Astrocyte (in vitro differentiated cells and primary cell): Measurements from ENCODE around the gene HIRA. TPM values are rescaled to one million over a fixed set of nuclear protein-coding genes. Genes with fewer than 3 reads are reported as not detected.

ENCODE experiments used
- DNase-seq: peaks from one replicate; pipeline ENCODE4 v3.0.0-alpha.2; 2010; ENCODE audit warnings: low read depth
- FAIRE-seq: peaks from 2 replicates; lab custom pipeline; 2011; peaks lifted over from hg19 to GRCh38; lab: Jason Lieb, UNC
- H2AFZ ChIP-seq: 2 replicates; pipeline ENCODE4 v1.6.0; 2012; ENCODE audit warnings: low read depth, low read length, inconsistent platforms
- H3K27ac ChIP-seq: 2 replicates; pipeline ENCODE4 v1.5.1; 2011; ENCODE audit warnings: low read depth, low read length, inconsistent platforms
- H3K27me3 ChIP-seq: 2 replicates; pipeline ENCODE4 v1.6.0; 2011; ENCODE audit warnings: low read length, inconsistent platforms; ENCODE audit not compliant: insufficient read depth
- H3K36me3 ChIP-seq: 2 replicates; pipeline ENCODE4 v1.5.1; 2011; ENCODE audit warnings: low read length, inconsistent platforms; ENCODE audit not compliant: insufficient read depth
- H3K4me1 ChIP-seq: 2 replicates; pipeline ENCODE4 v1.5.1; 2011; ENCODE audit warnings: low read length, inconsistent platforms; ENCODE audit not compliant: insufficient read depth
- H3K4me2 ChIP-seq: 2 replicates; pipeline ENCODE4 v1.6.0; 2012; ENCODE audit warnings: low read length, inconsistent platforms
- H3K4me3 ChIP-seq: 2 replicates; pipeline ENCODE4 v1.5.1; 2011; ENCODE audit warnings: low read depth, mild to moderate bottlenecking, low read length, inconsistent platforms; ENCODE audit not compliant: insufficient read depth
- H3K79me2 ChIP-seq: 2 replicates; pipeline ENCODE4 v1.6.0; 2012; ENCODE audit warnings: mild to moderate bottlenecking, low read length, inconsistent platforms; ENCODE audit not compliant: insufficient read depth
- H3K9ac ChIP-seq: 2 replicates; pipeline ENCODE4 v1.6.0; 2012; ENCODE audit warnings: mild to moderate bottlenecking, low read length, inconsistent platforms
- H3K9me3 ChIP-seq: 2 replicates; pipeline ENCODE4 v1.5.1; 2012; ENCODE audit warnings: low read depth, mild to moderate bottlenecking, low read length, inconsistent platforms; ENCODE audit not compliant: insufficient read depth
- H4K20me1 ChIP-seq: 2 replicates; pipeline ENCODE4 v1.6.0; 2012; ENCODE audit warnings: low read length, inconsistent platforms; ENCODE audit not compliant: insufficient read depth
- H3K27ac Mint-ChIP-seq: one replicate; pipeline ENCODE4 v1.8.0; 2021; ENCODE audit warnings: mild to moderate bottlenecking, mixed read lengths; ENCODE audit not compliant: unreplicated experiment
- H3K27me3 Mint-ChIP-seq: one replicate; pipeline ENCODE4 v1.8.0; 2021; ENCODE audit warnings: low read depth, mixed read lengths; ENCODE audit not compliant: unreplicated experiment
- H3K36me3 Mint-ChIP-seq: one replicate; pipeline ENCODE4 v1.8.0; 2021; ENCODE audit warnings: low read depth, mixed read lengths; ENCODE audit not compliant: unreplicated experiment
- H3K4me1 Mint-ChIP-seq: one replicate; pipeline ENCODE4 v1.8.0; 2021; ENCODE audit warnings: low read depth, mixed read lengths; ENCODE audit not compliant: unreplicated experiment
- H3K4me3 Mint-ChIP-seq: one replicate; pipeline ENCODE4 v1.8.0; 2021; ENCODE audit warnings: mild to moderate bottlenecking, moderate library complexity, mixed read lengths; ENCODE audit not compliant: unreplicated experiment
- H3K9me3 Mint-ChIP-seq: one replicate; pipeline ENCODE4 v1.8.0; 2021; ENCODE audit warnings: mild to moderate bottlenecking, mixed read lengths; ENCODE audit not compliant: unreplicated experiment
- EZH2 ChIP-seq: IDR thresholded peaks from 2 replicates; pipeline ENCODE4 v1.6.1; 2012; ENCODE audit warnings: mild to moderate bottlenecking, low read length, inconsistent platforms; ENCODE audit not compliant: insufficient read depth
- total RNA-seq: library from RNA; stranded (reverse); gene quantifications from 2 replicates; pipeline ENCODE4 v1.2.1, GENCODE V29; 2021
- TF ChIP-seq, protein P1 (sequence below): IDR thresholded peaks from 2 replicates; pipeline ENCODE4 v1.5.1; 2011; ENCODE audit warnings: low read depth, mild to moderate bottlenecking, inconsistent platforms, low read length, moderate library complexity; ENCODE audit not compliant: insufficient read depth

HIRA gene
- total RNA-seq, 1 donor from 2014 or later: 31.1 TPM

DNA sequence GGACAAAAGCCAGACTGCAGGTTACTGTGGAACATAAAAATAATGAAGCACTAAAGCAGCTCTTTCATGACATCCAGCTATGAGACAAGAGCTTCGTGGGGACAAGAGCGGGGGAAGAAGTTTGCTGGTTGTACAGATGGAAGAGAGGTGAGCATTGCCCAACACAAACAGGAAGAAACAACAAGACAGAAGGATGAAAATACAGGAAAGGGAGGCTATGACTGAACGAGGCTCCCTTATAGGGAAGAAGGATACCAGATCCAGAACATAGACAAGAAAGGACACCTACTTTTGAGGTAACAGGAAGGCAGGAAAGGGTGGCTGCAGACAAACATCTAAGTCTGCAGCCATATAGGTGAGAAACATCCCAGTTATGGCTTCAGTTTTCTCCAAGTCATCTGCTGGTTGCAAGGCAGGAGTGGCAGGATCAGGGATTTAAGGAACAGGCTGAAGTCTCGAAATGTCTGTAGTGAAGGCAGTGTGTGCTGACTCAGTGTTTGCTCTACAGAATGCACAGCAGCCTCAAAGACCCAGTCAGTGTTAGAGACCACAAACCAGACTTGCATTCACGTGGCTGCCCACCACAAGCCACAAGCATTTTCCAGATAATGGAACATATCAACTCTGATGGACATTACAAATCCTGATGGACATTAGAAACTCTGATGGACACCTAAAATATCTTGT lies 141.9 kb downstream of the HIRA start:
- DNase-seq (peak; percentile 94), FAIRE-seq (peak; percentile 91)
- TF ChIP-seq, protein P1, sequence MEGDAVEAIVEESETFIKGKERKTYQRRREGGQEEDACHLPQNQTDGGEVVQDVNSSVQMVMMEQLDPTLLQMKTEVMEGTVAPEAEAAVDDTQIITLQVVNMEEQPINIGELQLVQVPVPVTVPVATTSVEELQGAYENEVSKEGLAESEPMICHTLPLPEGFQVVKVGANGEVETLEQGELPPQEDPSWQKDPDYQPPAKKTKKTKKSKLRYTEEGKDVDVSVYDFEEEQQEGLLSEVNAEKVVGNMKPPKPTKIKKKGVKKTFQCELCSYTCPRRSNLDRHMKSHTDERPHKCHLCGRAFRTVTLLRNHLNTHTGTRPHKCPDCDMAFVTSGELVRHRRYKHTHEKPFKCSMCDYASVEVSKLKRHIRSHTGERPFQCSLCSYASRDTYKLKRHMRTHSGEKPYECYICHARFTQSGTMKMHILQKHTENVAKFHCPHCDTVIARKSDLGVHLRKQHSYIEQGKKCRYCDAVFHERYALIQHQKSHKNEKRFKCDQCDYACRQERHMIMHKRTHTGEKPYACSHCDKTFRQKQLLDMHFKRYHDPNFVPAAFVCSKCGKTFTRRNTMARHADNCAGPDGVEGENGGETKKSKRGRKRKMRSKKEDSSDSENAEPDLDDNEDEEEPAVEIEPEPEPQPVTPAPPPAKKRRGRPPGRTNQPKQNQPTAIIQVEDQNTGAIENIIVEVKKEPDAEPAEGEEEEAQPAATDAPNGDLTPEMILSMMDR: no peak
- no peak for TF ChIP-seq EZH2
- Histone ChIP-seq H3K4me2 (peak overlapping the region; percentile 92), H3K27ac (no peak overlapping the region), H3K9me3 (no peaks in the 10 kb centered on the region), H3K36me3 (no peaks in the 10 kb centered on the region), H3K79me2 (no peaks in the 10 kb centered on the region), H4K20me1 (peaks cover 12% of the 10 kb centered on the region), H3K4me1 (peaks cover 41% of the 10 kb centered on the region), H3K4me3 (peak overlapping the region; percentile 65), H3K9ac (peak overlapping the region; percentile 79), H2AFZ (no peak overlapping the region), H3K27me3 (peaks cover 5% of the 10 kb centered on the region)
- no peaks in the 10 kb centered on the region for H3K9me3 Mint-ChIP-seq
- H3K4me1 Mint-ChIP-seq: peaks cover 40% of the 10 kb centered on the region
- H3K27me3 Mint-ChIP-seq: peaks cover 5% of the 10 kb centered on the region
- H3K4me3 Mint-ChIP-seq: peak overlapping the region; percentile 92
- peaks cover 4% of the 10 kb centered on the region for H3K36me3 Mint-ChIP-seq
- H3K27ac Mint-ChIP-seq: peak overlapping the region; percentile 95

GRCh38 chr22:19287889-19288288 lies 143.6 kb downstream of the HIRA start:
- Histone ChIP-seq H3K4me1 (peaks cover 41% of the 10 kb centered on the region), H3K4me2 (peak overlapping the region; percentile 74), H3K9me3 (no peaks in the 10 kb centered on the region), H4K20me1 (peaks cover 12% of the 10 kb centered on the region), H2AFZ (no peak overlapping the region), H3K27me3 (no peaks in the 10 kb centered on the region), H3K4me3 (peak overlapping the region; percentile 31), H3K27ac (peak overlapping the region; percentile 19), H3K36me3 (no peaks in the 10 kb centered on the region), H3K9ac (peak overlapping the region; percentile 7), H3K79me2 (no peaks in the 10 kb centered on the region)
- peak; percentile 92 for DNase-seq
- peak overlapping the region; percentile 92 for H3K4me3 Mint-ChIP-seq
- peak overlapping the region; percentile 95 for H3K27ac Mint-ChIP-seq
- H3K27me3 Mint-ChIP-seq: no peaks in the 10 kb centered on the region
- no peak for TF ChIP-seq EZH2
- TF ChIP-seq, protein P1: no peak
- no peaks in the 10 kb centered on the region for H3K9me3 Mint-ChIP-seq
- peaks cover 7% of the 10 kb centered on the region for H3K36me3 Mint-ChIP-seq
- FAIRE-seq: no peak
- H3K4me1 Mint-ChIP-seq: peaks cover 46% of the 10 kb centered on the region

GRCh38 chr22:19287076-19287707 lies 144.3 kb downstream of the HIRA start:
- no peaks in the 10 kb centered on the region for H3K27me3 ChIP-seq
- H3K9ac ChIP-seq: peak overlapping the region; percentile 7
- H3K27ac ChIP-seq: peak overlapping the region; percentile 19
- no peak for FAIRE-seq
- Mint-ChIP-seq H3K27me3 (no peaks in the 10 kb centered on the region), H3K36me3 (peaks cover 7% of the 10 kb centered on the region), H3K9me3 (no peaks in the 10 kb centered on the region), H3K4me3 (peak overlapping the region; percentile 64), H3K27ac (peak overlapping the region; percentile 95), H3K4me1 (peaks cover 46% of the 10 kb centered on the region)
- DNase-seq: peak; percentile 80
- H3K4me1 ChIP-seq: peaks cover 40% of the 10 kb centered on the region
- TF ChIP-seq, protein P1: no peak
- TF ChIP-seq EZH2: no peak
- H3K79me2 ChIP-seq: no peaks in the 10 kb centered on the region
- no peak overlapping the region for H2AFZ ChIP-seq
- H3K4me3 ChIP-seq: peak overlapping the region; percentile 31
- H3K4me2 ChIP-seq: peak overlapping the region; percentile 74
- H3K36me3 ChIP-seq: no peaks in the 10 kb centered on the region
- no peaks in the 10 kb centered on the region for H3K9me3 ChIP-seq
- H4K20me1 ChIP-seq: peaks cover 12% of the 10 kb centered on the region
